Measurements from ENCODE around the gene OSBPL1A.
"Not testable (repeated sequence)": the region's sequence is repeated elsewhere in the genome, so short reads cannot be mapped to it uniquely, and the experiment has no call there.

The OSBPL1A gene

DNA sequence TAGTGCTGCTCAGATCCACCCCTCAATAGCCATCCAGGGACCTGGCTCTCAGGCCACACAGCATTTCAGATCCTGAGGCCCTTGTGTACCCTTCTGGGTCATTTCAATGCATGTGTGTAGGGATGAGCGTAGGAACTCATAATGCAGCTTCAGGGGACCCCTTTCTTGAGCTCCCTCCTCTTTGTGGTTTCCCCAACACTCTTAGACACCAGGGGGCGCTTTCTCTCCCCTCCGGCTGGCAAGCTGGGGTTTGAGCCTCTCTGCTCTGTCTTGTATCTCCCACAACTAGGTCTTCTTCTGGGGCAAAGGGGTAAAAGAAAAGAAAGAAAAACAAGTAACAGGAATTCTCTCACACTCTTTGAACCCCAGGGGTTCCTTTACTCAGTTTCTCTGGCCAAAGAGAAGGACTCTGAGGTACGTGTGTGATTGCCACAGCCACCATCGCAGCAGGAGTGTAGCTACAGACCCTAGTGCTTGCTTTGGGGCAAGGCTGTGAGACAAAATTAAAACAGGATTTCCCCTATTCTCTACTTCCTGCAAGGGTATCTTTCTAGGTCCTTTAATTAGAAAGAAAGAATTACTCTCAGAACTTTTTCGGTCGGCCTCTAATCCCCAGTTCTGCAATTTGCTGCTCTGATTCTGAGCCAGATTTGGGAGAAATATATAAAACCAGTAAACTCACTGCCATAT, 220.8 kb downstream of the OSBPL1A start:
- DNase-seq, result peak; percentile 57

DNA sequence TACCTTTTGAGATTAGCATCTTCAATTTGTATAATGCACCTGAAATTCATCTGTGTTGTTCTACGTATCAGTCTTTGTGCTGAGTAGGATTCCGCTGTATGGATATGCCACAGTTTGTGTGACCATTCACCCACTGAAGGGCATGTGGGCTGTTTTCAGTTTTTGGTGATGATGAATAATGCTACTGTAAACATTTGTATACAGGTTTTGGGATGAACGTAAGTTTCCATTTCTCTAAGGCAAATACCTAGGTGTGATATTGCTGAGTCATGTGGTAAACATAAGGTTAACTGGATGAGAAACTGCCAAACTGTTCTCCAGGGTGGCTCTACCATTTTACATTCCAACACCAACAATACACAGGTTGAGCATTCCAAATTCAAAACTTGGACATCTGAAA, 223.6 kb downstream of the OSBPL1A start:
- DNase-seq, result no peak

DNA sequence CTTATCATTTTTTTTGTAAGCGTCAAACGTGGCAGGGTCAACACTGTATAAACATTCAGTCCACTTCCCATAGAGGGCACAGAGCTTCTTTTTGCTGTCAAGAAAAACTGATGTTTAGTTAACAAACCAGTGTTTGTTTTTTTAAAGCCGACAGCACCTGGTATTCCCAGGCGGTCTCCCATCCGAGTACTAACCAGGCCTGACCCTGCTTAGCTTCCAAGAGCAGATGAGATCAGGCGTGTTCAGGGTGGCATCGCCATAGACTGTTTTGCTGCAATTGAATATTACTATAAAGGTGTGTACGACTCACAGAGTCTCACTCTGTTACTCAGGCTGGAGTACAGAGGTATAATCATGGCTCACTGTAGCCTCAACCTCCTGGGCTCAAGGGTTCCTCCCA, 227.3 kb downstream of the OSBPL1A start:
- no peak for DNase-seq

DNA sequence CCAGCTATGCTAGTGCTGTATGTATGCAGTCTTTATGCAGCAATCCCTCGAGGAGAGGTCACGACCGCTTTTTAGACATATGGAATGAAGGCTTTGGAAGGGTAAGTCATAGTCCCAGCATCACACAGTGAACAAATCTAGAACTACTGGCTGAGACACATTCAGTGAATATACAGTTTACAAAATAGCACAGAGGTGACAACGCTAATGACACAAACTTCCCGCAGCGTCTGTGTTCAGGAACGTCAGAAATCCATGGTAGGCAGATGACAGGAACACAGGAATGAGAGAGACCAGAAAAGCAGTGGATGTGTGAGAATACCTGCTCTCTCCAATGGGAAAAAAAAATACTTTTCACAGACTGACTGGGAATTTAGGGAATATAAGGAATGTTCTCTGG, 229.1 kb downstream of the OSBPL1A start:
- peak; percentile 20 for DNase-seq

DNA sequence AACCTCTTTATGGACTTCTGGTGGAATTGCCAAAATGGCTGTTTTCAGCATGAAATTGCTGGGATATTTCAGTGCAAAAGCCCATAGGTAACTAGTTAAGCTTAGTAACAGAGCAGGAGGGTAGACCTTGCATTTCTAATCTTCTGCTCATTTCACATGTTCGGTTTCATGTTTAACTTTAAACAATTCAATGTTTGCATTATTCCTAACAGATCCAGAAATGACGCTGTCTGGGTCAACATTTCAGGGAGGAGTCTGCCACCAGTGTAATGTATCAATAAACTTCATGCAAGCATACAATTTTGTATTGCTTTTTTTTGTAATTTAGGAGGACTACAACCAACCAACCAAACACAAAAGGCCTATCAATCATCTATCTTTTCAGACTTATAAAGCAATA, 236.3 kb downstream of the OSBPL1A start:
- DNase-seq, result no peak

DNA sequence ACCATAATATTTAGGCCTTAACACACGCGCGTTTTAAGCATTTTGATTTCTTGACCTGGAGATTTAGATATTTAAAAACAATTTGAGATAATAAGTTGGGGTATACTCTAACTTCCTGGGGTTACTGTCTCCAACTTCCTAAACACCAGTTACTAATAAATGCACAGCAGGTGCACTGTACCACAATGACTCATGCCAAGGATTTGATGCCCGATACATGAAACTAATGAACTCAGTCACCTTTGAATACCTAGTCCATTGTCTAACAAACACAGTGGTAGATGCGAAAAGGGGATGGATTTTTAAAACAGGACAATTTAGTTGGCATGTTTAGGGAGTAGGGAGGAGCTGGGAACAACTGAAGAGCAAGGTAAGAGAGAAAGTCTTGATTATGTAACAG, 237.5 kb downstream of the OSBPL1A start:
- no peak for DNase-seq

DNA sequence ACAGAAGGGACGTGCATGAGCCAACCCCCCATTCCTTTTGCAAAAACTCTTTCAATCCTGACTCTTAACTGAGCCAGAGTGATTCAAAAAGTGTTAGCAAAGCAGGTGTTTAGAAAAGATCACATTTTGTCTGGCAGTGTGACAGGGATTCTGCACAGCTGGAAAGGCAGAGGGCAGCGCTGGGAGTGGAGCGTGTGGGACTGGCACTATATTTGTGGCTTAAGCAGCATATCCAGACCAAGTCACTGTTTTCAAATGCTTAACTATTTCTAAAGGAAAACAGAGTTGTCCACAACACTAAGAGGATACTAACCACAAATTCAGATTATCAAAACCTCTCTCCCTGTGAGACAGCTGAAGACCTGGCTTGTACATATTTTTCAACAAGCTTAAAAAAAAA, 239.8 kb downstream of the OSBPL1A start:
- DNase-seq, result no peak

DNA sequence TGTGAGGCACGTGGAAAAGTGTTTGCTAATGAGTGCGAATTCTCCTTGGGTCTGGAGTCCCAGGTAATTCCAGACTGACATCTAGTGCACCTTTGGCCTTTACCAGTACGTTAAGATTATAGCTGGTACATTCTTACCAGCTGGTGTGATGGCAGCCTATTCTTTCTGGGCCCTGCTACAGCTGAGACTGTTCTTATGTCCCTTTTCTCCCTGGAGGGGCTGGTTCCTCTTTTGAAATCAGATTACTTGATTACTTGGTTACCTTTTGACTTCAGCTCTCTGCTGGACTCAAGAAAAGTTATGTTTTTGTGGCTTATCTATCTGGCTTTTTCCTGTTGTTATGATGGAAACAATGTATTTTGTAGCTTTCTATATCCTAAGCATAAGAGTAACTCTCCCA, 244.2 kb downstream of the OSBPL1A start:
- no peak for DNase-seq

DNA sequence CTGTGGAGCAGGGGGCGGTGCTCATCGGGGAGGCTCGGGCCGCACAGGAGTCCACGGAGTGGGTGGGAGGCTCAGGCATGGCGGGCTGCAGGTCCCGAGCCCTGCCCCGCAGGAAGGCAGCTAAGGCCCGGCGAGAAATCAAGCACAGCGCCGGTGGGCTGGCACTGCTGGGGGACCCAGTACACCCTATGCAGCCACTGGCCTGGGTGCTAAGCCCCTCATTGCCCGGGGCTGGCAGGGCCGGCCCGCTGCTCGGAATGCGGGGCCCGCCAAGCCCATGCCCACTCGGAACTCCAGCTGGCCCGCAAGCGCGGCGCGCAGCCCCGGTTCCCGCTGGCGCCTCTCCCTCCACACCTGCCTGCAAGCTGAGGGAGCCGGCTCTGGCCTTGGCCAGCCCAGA, 248.0 kb downstream of the OSBPL1A start:
- DNase-seq, result not testable (repeated sequence)

DNA sequence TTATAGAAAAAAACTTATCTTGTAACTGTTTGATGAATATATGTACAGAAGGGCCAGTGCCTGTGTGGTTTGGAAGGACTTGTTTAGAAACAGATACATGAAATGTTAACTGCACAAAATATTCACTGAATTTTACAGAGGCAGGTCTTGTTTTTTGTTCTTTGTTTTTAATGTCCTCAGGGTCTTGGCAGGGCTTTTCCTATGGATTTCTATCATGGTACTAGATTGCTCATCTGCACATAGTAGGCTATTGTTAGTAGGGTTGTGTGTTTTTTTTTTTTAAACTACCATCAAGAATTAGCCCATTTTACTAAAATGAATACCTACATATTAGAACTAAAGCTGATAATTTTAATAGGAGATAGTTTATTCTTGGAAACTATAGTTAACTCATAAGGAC, 255.2 kb downstream of the OSBPL1A start:
- DNase-seq, result no peak

DNA sequence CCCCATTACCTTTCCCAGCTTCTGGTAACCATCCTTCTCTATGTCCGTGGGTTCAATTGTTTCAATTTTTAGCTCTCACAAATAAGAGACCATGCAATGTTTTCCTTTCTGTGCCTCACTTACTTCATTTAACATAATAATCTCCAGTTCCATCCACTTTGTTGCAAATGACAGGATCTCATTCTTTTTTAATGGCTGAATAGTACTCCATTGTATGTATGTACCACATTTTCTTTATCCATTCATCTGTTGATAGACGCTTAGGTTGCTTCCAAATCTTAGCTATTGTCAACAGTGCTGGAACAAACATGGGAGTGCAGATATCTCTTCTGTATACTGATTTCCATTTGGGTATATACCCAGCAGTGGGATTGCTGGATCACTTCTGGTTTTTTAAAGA, 256.9 kb downstream of the OSBPL1A start:
- no peak for DNase-seq

DNA sequence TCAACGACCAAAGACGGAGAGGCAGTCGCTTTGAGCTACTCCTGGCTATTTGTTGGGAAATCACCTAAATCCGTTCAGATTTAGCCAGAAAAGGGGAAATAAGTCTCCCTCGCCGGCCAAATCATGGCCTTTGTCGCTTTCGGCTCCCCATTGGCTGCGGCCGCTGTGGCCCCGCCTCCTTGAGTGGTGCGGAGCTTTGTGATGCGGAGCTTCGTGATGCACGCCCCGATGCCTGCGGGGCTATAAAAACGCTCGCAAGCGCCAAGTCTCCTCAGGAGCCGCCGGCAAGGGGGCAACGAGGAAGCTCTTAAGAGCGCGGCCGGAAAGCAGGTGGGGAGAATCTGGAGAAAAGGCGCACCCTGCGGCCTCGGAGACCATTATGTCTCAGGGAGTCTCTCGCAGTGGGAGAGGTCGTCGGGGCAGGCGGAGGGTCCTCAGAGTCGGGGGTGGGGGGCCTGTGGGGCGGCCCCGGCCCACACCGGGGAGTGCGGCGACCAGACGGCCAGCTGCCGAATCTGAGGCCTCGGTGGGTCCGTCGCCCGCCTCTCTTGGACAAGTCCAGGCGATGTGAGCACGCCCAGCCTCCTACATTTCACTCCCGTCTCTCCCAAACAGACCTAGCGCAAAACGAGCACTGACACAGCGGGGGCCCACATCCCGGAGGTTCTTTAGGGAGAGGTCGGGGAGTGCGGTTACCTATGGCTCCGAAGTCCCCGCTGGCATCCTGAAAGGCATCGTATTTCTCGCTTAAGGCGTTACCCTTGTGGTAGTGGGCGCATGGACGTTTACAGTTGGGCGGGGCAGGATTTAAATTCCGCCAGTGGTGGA, 258.6 kb downstream of the OSBPL1A start, which contains the start of gene CABYR:
Gene CABYR (plus strand): TSS at position 274 of the 828 bp plus-strand sequence. CDS start 4,053 bp downstream, outside the sequence.
- peak; percentile 91 for DNase-seq

DNA sequence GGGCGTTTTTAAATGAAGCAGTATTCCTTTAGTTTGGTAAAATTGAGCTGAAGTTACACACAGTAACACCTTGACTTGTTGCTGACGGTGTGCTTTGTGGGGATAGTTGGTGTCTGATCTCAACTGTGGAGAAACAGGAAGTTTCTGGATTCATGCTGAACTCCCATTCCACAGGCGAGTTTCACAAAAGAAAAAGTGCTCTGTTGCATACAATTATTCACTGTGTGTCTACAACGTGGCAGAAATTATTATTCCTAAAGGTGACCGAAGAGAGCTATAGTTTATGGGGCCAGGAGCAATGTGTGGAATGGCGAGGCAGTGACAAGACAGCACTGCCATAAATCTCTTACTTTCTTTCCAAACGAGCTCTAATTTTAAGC, 259.2 kb downstream of the OSBPL1A start:
- DNase-seq, result no peak

DNA sequence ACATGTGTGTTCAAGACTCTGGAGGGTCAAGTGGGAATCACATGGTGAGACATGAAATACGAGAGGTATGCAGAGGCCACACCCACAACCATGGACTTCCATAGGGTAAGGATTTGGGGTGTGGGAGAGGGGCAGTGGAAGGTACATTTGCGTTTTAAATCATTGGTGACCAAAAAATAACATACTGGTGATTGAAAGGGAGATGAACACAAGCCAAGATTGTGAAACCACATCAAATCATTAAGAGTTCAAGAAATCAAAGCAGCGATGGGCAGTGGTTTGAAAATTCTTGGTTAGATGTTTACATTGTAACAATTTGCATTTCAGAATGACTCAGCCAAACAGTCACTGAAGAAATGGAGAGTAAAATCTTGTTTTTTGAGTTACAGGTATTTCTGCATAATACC, 260.7 kb downstream of the OSBPL1A start:
- DNase-seq, result peak; percentile 7

DNA sequence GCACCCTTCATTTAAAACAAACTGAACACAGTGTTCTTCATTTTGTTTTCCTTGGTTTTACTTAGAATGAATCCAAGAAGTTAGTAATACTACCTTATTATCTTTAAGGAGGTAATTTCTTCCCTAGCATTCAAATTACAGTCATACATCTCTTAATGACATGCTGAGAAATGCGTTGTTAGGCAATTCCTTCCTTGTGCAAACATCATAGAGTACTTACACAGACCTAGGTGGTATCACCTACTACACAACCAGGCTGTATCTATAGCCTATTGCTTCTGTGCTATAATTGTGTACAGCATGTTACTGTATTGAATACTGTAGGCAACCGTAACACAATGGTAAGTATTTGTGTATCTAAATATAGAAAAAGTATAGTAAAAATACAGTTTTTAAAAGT, 267.1 kb downstream of the OSBPL1A start:
- DNase-seq, result no peak

DNA sequence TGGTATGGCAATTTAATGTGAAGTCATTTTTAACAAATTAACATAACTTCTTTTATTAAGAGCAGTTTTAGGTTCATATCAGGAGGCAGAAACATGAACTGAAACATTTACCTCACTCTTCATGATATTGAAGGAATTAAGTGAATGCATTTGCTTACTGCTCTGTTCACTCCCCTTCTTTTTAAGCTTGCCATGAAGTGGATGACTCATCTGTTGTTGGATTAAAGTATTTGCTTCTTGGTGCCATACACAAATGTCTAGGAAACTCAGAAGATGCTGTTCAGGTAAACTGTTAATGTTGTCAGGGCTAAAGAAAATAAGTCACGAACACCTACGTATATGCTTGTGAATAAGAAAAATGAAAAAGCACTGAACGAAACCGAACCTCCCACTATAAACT, 268.9 kb downstream of the OSBPL1A start:
- DNase-seq, result no peak

DNA sequence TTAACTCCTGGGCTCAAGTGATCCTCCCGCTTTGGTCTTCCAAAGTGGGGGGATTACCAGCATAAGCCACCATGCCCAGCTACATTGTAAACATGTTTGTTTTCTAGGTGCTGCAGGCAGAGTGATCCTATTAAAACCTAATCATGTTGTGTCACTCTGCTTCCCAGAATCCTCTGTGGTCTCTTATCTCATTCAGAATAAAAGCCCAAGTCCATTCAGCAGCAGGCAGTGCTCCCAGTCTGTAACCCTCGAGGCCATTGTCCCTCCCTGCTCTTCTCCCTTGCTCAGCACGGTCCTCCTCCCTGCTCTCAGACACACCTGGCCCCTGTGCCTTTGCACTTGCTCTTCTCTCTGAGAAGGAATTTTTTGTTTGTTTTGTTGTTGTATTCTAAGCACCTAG, 269.9 kb downstream of the OSBPL1A start:
- no peak for DNase-seq

DNA sequence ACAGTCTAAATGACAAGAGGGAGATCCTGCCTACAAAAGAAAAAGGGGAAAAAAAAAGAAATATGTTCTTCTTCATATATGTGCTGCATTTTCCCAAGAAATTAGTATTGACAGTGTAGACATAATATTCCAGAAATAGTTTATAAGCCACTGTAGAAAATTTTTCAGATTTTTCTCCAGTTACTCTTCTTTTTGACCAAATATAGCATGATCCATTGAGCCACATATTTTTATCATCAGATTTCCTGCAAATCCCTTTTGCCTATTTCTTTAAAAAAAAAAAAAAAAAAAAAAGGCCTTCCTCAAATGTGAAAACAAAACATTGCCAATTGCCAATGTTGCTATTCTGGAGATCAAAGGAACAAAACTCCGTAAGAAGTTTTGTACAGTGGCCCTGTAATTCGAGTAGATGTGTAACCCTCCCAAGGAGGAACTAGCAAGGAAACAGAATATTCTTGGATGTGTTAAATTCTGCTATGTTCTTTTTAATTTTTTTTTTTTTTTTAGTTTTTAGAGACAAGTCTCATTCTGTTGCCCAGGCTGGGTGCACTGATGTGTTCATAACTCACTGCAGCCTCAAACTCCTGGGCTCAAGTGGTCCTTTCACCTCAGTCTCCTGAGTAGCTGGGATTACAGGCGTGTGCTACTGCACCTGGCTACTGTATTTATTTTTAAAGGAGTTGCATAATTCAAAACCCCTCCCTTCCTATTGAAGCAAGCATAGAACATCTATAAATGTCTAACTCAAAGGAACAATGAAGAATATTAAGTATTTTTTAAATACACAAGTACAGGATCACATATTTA, 271.3 kb downstream of the OSBPL1A start:
- peak; percentile 69 for DNase-seq

DNA sequence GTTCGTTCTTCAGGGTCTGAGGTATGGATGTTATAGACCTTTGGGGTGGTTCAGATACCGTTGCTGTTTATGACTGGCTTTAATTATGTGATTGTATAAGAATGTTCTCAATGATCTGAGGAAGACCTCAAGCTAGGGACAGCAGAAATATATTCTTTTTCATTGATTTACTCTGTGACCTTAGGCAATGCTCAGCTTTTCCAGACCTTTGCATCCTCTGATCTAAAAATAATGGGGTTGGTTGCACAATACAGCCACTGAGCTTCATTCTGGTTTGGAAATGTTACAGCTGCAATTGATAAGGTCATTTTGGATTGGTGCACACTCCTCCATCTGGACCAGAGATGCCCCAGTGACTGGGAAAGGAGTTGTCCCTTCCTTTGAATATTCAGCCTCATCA, 276.0 kb downstream of the OSBPL1A start:
- DNase-seq, result no peak

DNA sequence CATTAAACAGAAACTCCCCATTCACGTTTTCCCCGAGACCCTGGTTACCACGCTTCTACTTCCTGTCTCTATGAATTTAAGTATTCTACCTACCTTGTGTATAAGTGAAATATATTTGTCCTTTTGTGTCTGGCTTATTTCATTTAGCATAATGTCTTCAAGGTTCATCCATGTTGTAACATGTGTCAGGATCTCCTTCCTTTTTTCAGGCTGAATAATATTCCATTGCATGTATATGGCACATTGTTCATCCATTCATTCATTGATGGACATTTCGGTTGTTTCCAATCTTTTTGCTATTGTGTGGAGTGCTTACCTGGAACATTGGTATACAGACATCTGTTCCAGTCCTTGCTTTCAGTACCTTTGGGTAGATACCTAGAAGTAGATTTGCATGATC, 276.9 kb downstream of the OSBPL1A start:
- DNase-seq, result no peak

DNA sequence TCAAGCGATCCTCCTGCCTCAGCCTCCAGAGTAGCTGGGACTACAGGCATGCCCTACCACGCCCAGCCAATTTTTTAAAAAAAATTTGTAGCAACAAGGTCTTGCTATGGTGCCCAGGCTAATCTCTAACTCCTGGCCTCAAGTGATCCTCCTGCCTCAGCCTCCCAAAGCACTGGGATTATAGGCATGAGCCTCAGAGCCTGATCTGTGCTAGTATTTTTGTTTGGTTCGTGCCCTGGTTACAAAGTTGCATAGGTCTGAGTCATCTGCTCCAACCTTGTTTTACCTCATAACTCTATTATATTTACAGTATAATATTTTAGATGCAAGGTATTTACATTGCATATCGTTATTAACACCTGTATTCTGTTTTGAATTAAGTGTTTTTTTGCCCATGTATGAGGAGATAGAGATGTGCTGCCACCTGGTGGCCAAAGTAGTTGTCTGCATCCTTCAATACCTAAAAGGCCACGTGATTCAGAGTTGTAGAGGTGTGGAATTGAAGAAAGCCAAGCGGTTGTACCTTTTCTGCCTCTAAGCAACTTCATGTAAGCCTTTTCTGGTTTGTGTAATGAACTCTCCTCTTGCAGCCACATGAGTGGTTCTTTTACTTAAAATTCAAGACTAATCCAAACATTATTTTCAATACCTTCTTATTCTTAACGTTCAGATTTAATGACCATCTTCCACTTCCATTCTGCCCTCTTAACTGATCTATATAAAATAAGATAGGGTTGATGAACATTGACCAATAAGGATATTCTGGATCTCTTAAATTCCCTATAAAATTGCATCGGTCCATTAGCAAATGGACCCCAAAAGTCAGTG, 278.7 kb downstream of the OSBPL1A start:
- DNase-seq, result peak; percentile 71

DNA sequence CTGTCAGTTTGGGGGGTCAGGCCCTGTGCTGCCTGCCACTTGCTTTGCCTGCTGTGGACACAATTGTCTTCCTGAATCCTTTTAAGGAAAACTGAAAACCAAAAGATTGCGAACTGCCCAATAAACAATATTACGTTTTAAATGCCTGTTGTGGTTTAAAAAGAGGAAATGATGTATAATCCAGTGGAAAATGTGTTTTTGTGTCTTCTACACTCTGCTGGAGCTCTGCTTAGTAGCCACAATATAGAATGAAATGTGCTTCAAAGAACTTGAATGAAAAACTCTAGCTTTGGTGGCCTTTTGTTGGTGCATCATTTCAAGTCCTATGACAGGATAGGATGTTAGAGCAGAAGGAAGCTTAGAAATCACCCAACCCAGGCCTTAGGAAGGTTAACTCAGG, 282.0 kb downstream of the OSBPL1A start:
- DNase-seq, result no peak

Data from fibroblast of upper back skin (primary cell).